ENCODE data around the gene PRKAG2. TPM values are rescaled to one million over a fixed set of nuclear protein-coding genes. Genes with fewer than 3 reads are reported as not detected.

Gene PRKAG2
- total RNA-seq, 1 donor from 2014 or later = 20.6 TPM

DNA sequence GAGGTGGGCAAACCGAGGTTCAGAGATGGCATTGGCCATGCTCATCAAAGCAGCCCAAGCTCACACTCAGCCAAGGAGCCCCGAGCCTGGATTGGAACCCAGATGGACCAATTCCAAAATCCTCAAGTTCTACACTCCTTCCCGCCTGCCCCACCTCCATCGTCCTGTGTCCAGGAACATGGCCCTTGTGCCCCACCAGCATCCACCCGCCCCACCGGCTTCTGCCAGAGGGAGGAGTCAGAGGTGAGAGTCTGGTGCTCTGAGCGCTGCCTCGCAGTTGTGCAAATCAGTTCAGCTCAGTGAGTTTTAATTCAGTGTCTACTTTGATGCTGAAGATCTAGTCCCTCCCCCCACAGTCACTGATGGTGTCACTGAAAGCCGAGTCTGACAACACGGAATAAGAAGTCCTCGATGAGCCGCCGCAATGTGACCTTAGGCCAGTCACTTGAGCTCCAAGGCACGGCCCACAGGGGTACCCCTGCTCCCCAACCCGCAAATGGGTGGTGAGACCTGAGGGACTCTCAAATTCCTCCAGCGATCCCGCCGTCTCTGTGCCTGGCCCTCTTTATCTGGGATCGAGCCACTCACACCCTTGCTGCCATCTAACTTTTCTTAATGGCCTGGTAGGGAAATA lies 26.3 kb downstream of the PRKAG2 start:
- DNase-seq (ENCODE audit: low spot score, unreplicated experiment) = no peak
- peaks cover 22% of the 10 kb centered on the region for H3K27me3 Mint-ChIP-seq
- H3K27ac Mint-ChIP-seq = peak overlapping the region; percentile 9
- H3K4me3 Mint-ChIP-seq (ENCODE audit: low read depth) = no peak overlapping the region
- H3K4me1 Mint-ChIP-seq (ENCODE audit: low read depth) = peaks cover 8% of the 10 kb centered on the region
- TF ChIP-seq, protein P1, sequence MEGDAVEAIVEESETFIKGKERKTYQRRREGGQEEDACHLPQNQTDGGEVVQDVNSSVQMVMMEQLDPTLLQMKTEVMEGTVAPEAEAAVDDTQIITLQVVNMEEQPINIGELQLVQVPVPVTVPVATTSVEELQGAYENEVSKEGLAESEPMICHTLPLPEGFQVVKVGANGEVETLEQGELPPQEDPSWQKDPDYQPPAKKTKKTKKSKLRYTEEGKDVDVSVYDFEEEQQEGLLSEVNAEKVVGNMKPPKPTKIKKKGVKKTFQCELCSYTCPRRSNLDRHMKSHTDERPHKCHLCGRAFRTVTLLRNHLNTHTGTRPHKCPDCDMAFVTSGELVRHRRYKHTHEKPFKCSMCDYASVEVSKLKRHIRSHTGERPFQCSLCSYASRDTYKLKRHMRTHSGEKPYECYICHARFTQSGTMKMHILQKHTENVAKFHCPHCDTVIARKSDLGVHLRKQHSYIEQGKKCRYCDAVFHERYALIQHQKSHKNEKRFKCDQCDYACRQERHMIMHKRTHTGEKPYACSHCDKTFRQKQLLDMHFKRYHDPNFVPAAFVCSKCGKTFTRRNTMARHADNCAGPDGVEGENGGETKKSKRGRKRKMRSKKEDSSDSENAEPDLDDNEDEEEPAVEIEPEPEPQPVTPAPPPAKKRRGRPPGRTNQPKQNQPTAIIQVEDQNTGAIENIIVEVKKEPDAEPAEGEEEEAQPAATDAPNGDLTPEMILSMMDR (IDR thresholded peaks at IDR 0.05; ENCODE audit: unreplicated experiment) = no peak
- H3K9me3 Mint-ChIP-seq (ENCODE audit: low read depth) = no peaks in the 10 kb centered on the region
- no peaks in the 10 kb centered on the region for H3K36me3 Mint-ChIP-seq (ENCODE audit: insufficient read depth)

DNA sequence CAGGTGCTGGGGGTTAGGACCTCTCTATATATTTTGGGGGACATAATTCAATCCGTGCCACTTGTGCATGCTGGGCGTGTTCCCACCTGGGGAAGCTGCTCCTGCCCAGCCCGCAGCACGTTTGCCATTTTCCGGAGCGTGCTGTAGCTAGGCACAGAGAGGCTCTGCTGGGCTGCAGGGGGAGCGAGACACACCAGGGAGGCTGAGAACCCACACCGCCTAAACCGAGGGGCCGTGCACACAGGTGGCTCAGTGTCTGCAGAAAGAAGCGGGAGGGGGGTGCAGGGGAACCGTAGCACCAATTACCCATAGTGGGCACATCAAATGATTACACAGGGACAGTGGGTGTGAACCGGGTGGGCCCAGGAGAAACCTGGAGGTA lies 27.0 kb downstream of the PRKAG2 start:
- H3K9me3 Mint-ChIP-seq (ENCODE audit: low read depth) = no peaks in the 10 kb centered on the region
- TF ChIP-seq, protein P1 (IDR thresholded peaks at IDR 0.05; ENCODE audit: unreplicated experiment) = no peak
- no peaks in the 10 kb centered on the region for H3K36me3 Mint-ChIP-seq (ENCODE audit: insufficient read depth)
- H3K4me1 Mint-ChIP-seq (ENCODE audit: low read depth) = peaks cover 8% of the 10 kb centered on the region
- peaks cover 25% of the 10 kb centered on the region for H3K27me3 Mint-ChIP-seq
- no peak for DNase-seq (ENCODE audit: low spot score, unreplicated experiment)
- H3K4me3 Mint-ChIP-seq (ENCODE audit: low read depth) = no peak overlapping the region
- H3K27ac Mint-ChIP-seq = no peak overlapping the region

DNA sequence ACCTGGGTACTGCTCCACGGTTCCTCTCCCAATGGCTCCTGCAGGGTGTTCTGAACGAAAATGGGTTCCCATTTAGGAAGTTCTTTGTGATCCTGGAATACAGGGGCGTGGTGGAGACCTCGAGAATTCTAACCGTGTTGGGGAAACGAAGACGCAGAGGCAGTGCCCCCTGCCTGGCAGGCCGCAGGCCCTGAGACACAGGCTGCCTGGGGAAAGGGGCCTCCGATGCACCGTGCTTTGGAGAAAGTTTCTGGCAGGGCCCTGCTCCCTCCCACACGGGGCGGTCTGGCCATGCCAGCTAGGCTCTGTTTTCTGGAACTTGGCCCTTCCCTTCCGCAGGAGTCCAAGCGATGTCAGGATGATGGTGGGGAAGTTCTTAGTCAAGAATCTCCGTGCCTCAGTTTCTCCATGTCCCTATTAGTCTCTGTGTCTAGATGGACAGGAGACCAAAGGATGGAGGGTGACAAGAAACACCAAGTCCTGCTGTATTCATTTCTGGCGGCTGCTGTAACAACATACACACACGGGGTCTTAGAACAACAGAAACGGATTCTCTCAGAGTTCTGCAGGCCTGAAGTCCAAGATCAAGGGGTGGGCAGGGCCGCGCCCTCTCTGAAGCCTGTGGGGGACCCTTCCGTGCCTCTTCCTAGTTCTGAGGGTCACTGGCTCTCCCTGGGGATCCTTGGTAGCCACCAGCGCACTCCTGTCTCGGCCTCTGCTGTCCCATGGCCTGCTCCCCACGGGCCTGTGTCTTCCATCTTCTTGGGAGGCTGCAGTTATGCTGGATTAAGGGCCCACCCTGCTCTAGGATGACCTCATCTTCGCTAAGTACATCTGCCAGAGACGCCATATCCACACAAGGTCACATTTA lies 27.7 kb downstream of the PRKAG2 start:
- TF ChIP-seq, protein P1 (IDR thresholded peaks at IDR 0.05; ENCODE audit: unreplicated experiment) = no peak
- Mint-ChIP-seq H3K36me3 (ENCODE audit: insufficient read depth) (no peaks in the 10 kb centered on the region), H3K27me3 (peaks cover 26% of the 10 kb centered on the region), H3K4me3 (ENCODE audit: low read depth) (no peak overlapping the region), H3K27ac (no peak overlapping the region), H3K4me1 (ENCODE audit: low read depth) (peaks cover 8% of the 10 kb centered on the region), H3K9me3 (ENCODE audit: low read depth) (no peaks in the 10 kb centered on the region)
- DNase-seq (ENCODE audit: low spot score, unreplicated experiment) = no peak

DNA sequence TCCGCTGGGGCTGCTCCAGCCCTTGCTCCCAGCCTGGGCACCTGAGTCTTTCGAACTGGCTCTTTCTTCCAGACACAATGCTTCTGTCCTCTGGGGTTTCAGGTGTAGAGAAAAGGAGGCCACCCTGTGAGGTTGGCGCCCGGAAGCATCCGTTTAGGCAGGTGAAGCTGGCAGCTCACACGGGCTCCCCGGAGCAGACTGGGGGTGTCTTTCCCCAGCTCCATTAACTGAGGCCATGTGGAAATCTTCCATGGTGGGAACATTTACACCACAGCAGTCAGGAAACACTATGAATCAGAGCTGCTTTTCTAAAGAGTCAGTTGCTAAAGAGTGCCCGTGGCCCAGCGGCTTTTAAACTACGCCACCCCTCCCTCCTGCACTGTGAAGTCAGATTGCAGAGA lies 29.2 kb downstream of the PRKAG2 start:
- Mint-ChIP-seq H3K4me3 (ENCODE audit: low read depth) (no peak overlapping the region), H3K27ac (no peak overlapping the region), H3K27me3 (peaks cover 24% of the 10 kb centered on the region), H3K4me1 (ENCODE audit: low read depth) (peaks cover 8% of the 10 kb centered on the region), H3K36me3 (ENCODE audit: insufficient read depth) (no peaks in the 10 kb centered on the region), H3K9me3 (ENCODE audit: low read depth) (no peaks in the 10 kb centered on the region)
- TF ChIP-seq, protein P1 (IDR thresholded peaks at IDR 0.05; ENCODE audit: unreplicated experiment) = no peak
- no peak for DNase-seq (ENCODE audit: low spot score, unreplicated experiment)

DNA sequence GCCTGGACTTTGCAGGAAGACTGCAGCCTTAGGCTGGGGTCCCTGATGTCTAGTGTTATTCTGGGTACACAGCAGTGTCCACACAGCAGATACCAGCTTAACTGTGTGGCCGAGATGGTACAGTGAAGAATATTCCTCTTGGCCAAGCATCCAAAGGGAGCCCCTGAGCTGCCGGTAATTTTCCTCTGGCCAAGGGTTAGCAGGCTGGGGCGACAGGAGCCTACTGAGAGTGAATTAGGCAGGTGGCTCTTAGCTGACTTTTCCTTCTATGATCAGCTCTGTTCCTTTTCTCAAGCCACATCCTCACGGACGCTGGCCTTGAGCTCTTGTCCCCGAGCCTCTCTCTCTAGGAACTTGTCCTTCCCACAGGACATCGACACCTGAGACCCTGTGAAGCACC lies 29.8 kb downstream of the PRKAG2 start:
- no peak for DNase-seq (ENCODE audit: low spot score, unreplicated experiment)
- peaks cover 8% of the 10 kb centered on the region for H3K4me1 Mint-ChIP-seq (ENCODE audit: low read depth)
- TF ChIP-seq, protein P1 (IDR thresholded peaks at IDR 0.05; ENCODE audit: unreplicated experiment) = no peak
- no peak overlapping the region for H3K4me3 Mint-ChIP-seq (ENCODE audit: low read depth)
- H3K27ac Mint-ChIP-seq = no peak overlapping the region
- peaks cover 24% of the 10 kb centered on the region for H3K27me3 Mint-ChIP-seq
- H3K9me3 Mint-ChIP-seq (ENCODE audit: low read depth) = no peaks in the 10 kb centered on the region
- H3K36me3 Mint-ChIP-seq (ENCODE audit: insufficient read depth) = no peaks in the 10 kb centered on the region
